SHP77 treated with DMSO at 0.1 percent for 48 hours (cell line): ENCODE data around the gene LYST.
"Not testable (repeated sequence)": the region's sequence is repeated elsewhere in the genome, so short reads cannot be mapped to it uniquely, and the experiment has no call there.

Experiments
- DNase-seq: peaks from one replicate; lab custom pipeline; 2025; lab: John Stamatoyannopoulos, UW

LYST gene

DNA sequence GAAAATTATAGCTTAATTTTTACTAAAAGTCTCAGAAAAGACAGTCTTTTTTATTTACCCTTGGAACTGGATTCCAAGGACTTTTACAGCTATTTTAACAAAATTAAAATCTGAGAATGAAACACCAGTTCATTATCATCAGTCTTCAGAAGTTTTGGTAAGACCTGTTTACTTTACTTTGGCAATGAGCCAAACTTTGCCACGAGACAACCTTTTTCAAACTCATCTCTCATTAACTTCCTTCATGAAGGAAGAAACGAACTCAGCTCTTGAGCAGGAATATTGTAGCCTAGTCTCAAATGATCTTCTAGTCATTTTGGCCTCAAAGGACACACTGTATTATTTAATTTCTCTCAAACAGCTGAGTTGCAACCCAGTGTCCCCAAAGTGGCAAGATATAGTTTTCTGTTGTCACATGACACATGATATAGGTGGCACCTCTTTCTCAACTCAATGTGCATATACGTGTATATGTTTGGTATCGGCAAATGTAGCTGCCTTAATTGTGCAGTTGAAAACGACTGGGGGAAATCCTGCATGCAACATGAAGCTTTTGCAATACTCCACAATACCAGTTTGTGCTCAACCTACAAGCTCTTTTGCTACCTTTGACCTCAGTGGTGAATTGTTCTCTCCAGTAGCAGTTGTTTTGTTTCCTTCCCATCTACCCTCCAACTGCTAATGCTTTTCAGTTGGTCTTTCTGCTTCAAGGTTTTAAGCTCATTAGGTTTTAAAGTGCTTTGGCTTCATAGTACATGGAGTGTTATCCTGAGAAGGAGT, 208.8 kb downstream of the LYST start:
- DNase-seq = no peak

DNA sequence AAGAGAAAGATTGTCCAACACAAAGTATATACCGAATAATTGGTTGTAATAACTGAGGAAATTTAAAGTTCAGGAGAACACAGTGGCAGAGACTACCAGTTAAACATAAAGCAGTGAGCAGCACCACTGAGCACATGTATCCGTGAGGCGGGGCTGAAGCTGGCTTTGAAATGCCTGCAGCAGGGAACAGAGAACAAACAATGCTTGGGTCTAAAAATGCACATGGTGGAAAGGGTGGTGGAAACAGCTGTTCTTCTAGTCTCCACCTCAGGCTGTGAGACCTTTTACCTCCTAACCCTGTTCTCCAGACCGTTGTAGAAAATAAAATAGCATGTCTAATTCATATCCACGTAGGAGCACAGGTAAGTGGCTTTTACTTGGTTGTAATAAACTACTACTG, 209.4 kb downstream of the LYST start:
- DNase-seq = no peak

DNA sequence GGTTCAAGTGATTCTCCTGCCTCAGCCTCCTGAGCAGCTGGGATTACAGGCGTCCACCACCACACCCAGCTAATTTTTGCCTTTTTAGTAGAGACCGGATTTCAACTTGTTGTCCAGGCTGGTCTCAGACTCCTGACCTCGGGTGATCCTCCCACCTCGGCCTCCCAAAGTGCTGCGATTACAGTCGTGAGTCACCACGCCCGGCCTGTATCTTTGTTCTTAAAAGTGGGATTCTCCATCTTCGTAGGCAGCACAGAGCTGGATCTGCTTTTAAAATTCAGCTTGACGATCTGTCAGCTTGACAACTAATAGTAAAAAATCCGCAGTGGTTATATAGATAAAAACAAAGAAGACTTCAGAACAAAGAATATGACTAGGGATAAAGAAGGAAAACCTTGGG, 214.3 kb downstream of the LYST start:
- DNase-seq = no peak

DNA sequence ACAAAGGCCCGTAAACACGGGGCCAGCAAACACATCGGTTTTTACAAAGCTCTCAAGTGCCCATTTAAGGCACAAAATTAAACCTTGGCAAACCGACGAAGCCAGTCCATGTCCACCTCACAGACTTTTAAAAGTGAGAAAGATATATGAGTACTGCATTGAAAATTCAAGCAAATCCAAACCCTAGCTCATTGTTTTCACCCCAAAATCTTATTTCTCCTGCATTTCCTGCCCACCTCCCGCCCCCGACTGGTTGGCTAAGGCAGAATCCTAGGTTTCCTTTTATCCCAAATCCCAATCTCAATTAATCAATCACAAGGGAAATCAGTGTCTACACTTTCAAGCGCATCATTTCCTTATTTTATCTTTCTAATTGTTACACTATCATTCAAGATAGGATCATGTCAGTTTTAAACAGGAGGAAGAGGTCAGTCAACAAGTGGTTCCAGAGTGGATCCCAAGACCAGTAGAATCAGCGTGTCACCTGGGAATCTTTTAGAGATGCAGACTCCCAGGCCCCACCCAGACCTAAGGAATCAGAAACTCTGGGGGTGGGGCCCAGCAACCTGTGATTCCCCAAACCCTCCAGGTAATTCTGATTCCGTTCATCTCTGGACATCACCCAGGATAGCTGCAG, 215.4 kb downstream of the LYST start:
- DNase-seq = no peak

DNA sequence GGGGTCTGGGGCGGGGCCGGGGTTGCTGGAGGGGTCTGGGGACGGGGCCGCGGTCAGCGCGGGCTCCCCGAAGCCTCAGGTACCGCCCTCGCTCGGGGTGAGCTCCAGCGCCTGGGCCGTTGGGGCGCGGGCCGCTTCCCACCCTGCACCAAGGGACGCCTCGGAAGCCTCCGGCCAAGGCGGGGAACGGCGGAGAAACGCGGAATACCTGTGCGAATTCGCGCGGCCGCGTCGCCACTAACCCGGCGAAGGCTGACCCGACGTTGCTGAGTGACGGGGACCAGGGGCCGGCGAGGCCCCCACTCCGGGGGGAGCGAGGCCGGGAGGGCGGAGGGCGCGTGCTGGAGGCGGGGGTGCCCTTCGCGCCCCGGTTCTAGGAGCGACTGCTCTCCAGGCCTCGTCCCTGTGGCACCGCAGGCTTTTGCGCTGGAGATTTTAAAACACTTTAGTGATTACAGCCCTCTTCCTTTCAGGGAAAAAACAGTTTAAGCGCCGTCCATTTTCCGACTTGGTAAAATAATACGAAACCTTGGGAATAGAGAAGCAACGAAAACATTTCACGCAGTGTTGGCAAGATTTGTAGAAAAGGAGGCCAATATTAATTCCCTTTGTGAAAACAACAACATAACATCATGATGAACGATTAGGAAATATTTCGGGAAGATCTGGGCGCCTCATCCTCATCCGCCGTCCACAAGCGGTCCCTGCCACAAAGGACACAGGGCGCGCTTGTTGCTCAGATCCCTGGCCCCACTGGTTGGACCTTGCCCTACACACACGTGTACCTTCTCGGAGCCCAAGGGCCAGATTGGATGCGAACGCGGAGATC, 216.2 kb downstream of the LYST start:
- peak; percentile 21 for DNase-seq

DNA sequence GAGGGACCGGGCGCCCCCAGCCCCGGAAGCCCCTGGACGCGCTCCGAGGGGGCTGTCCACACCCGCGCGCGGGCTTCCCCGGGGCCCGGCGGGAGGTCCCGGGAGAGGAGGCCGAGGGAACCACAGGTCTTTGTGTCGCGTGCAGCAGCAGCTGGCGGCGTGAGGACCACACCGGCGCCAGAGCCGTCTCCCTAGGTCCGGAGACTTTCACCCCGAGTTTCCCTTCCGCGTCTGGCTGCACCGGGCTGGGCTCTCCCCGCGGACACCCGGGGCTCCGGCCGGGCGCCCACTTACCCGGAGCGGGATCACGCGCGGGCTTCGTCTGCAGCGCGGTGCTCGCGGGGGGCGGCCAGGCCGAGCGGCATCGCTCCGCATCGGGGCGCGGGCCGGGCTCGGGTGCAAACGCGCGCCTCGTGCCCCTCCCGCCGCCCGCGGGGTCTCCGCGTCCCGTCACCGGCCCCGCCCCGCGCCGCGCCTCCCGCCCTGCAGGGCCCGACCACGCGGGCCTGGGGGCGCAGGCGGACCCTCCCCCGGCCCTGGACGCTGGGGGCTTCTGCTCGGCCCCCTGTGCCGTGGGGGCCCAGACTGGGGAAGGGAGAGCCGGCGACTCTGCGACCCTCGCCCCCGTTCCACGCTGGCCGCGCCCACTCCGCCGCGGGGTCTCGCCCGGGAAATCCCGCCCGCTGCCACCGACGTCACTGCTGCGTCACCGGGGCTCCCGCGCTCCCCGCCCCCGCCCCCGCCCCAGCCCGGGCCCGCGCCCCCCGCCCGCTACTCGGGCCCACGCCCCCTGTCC, 217.1 kb downstream of the LYST start, which contains the start of gene GNG4:
Gene GNG4, minus strand, starts transcription at position 417 of the 796 bp plus-strand sequence. CDS start 65,946 bp downstream, outside the sequence.
- no peak for DNase-seq

DNA sequence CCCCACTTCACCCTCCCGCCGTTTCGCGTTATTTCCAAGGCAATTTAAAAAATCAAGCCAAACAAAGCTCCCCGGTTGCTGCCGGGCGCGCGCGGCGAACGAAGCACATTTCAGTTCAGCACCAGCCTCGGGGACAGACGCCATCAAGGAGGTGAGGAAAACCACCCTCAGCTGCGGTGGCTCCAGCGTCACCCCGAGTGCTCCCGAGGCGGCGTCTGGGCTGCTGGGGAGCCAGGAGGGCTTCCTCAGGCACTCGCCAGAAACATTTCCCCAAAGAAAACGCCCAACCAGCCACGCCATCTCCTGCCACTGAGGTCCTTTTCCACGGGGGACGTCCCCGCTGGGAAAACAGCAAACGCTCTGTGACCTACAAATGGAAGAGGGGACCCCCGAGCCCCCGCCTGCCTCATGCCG, 217.7 kb downstream of the LYST start:
- no peak for DNase-seq

DNA sequence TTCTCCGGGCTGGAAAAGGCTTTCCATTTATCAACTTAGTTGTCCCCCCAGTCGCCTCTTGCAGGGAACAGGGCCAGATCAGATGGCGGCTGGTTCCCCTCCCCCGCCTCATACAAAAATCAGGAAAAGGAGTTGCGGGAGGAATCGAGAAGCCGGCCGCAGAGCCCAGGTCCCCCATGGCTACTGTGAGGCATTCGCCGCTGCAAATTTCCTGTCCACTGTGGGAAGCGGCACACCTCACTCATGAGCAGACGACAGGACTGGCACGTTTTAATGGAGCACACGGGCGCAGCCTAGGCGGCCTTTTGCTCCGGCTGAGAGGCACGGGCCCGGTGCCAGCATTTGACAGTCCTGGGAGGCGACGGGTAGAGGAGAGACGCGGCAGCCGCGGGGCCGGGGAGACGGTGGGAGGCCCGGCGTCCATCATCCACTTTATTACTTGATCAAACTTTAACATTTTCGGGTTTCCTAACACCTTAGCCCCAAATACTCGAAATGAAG, 218.2 kb downstream of the LYST start:
- peak; percentile 72 for DNase-seq

DNA sequence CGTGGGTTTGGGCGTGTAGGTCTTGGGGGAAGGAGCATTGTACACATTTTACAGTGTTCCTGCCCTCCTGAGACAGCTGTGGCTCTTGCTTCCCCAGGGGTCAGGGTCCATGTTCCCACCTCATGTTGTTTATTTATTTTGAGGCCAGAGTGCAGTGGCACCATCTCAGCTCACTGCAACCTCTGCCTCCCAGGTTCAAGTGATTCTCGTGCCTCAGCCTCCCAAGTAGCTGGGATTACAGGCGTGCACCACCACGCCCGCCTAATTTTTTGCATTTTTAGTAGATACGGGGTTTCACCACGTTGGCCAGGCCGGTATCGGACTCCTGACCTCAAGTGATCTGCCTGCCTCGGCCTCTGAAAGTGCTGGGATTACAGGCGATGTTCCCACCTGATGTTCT, 219.2 kb downstream of the LYST start:
- not testable (repeated sequence) for DNase-seq

DNA sequence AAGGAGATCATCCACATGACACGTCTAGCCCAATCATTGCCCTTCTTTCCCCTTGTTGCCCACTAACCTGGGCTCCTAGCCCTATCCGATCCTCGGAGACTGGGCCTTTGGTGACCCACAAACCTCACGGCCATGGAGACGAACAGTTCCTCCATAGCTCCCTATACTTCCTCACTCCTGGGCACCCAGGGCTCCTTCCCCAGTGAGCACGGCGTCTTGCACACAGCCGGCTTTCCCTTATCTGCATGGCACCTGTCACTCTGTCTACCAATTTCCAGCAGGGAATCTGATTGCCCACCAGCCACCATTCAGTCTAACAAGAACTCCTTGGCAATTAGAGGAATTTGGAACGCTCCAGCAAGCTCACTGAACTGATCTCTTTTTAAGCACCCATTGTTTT, 220.2 kb downstream of the LYST start:
- DNase-seq = no peak

DNA sequence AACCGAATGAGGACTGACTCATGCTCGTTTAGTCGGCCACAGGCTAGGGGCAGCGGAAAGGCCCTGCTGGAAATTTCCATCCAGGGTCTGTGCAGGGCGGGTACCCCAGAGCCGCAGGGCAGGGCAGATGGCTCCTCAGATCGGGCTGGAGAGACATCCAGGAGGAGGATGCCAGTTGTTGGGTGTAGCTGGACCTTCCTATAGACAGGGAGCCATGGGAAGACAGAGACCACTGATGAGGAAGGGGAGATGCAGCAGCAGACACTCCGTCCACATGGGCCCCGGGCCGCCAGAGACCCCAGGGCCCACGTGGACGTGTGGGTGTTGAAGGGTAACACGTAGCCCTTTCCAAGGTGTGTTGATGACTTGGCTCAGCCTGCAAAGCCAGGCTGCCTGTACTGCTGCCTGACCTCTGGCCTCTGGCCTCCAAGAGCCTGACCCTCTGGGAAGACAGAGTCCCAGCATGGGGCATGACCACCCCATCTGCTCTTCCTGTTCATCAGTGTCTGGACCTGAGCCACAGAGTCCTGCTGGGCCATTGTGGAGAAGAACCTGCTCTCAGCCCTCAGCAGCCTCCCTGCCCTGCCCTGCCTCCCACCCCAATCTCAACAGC, 221.9 kb downstream of the LYST start:
- DNase-seq = no peak

DNA sequence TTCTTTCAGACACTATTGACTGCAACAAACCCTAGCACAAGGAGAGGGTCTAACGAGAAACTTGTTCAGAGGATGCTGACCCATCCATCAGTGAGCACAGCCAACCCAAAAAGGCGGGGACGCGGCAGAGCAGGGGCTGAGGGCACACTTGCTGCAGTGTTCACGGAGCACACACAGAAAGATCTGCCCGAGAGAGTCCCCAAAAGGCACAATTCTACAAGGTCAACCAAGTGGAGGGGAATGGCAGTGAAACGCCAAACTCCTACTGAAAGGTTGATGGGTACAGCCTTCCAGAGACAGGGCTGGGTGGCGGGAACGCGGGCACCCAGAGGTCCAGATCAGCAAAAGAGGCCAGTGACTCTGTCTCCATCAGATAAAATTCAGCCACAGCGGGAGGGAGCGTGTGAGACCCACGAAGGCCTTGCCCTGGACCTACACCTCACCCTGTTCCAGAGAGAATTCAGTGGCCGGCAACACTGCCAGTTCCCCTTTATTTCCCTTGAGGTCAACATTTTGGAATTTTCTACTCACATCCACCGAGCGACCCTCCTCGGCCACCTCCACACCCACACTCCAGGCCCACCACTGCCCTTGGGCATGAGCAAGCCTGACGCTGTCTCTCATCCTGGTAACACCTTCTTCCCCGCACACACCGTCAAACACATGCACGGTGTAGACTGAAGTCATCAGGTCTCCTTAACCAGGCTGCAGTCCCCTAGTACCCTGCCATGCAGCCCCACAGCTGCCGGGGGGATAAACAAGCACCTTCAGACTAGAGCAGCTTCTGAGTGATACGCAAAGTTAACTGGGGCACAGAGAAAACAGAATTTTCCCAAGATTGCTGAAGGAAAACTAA, 222.6 kb downstream of the LYST start:
- no peak for DNase-seq

DNA sequence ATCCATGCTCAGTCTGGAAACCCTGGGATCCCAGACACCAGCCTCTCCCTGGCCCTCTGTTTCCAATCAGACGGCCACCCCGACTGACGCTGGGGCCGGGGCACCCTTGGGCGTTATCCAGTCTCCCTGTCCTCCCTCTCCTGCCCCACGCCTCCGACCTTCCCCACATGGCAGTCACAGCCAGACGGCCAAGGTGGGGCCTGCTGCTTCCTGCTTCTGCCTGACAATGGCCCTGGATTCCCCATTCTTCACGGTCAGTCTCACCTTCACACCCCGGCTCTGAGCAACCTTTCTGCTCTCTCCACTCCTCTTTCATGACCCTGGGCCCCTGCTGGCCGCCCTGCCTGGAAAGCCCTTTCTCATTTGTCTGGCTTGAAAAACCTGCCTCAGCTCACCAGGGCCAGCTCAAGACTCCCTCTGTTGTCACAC, 223.7 kb downstream of the LYST start:
- no peak for DNase-seq

DNA sequence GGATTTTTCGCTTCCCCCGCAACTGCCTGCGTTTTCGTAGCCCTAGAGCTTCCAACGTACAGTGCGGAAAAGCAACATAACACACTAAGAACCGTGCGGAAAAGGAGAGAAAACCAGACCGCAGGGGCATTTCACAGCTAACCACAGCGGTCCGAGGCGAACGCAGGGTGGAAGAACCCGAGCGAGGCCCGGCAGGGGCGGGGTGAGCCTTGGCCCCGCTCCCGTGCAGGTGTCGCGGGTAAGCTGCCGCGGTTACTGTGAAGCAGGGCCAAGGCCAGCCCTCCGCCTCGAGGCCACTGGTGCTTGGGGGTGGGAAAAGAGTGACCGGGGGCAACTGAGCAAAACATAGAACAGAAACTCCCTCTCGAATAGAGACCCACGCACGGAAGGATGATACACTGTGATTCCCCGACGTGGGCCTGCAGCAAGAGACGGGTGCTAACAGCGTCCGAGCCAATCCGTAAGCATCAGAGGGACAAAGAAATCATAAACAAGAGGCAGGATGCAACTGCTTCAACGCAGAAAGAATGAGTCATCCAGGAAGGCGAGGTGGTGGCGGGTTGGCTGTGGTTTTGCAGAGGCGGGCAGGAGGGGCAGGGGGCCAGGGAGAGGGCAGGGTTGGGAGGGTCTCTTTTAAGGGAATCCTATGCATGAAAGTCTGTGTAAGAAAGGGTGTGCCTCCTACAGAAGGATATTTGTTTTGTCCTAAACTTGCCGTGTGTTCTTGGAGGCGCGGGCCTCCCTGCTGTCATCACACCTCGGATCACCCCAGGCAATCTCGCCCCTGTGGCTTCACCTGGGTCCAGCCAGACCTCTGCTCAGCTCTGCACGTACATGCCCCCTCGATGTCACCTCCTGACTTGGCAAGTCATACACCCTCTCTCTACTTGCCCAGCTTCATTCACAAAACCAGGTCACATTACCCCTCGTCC, 224.4 kb downstream of the LYST start:
- peak; percentile 87 for DNase-seq

DNA sequence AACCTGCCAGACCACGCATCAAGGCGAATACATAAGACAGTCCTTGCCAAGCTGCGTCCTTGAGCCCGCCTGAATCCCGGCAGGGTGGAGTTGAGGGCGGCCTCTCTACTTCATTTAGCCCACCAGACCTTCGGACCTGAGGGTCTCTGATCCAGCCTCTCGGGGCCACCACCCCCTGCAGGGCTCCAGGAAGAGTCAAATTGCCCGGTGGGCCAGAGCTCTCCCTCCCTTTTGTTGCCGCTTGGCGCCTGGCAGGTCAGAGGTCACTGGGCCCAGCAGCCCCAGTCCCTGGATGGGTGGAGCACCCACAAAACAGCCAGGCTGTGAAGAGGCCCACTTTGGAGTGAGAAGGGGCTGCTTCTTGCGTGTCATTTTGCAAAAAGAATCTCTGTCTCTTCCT, 226.1 kb downstream of the LYST start:
- DNase-seq = no peak

DNA sequence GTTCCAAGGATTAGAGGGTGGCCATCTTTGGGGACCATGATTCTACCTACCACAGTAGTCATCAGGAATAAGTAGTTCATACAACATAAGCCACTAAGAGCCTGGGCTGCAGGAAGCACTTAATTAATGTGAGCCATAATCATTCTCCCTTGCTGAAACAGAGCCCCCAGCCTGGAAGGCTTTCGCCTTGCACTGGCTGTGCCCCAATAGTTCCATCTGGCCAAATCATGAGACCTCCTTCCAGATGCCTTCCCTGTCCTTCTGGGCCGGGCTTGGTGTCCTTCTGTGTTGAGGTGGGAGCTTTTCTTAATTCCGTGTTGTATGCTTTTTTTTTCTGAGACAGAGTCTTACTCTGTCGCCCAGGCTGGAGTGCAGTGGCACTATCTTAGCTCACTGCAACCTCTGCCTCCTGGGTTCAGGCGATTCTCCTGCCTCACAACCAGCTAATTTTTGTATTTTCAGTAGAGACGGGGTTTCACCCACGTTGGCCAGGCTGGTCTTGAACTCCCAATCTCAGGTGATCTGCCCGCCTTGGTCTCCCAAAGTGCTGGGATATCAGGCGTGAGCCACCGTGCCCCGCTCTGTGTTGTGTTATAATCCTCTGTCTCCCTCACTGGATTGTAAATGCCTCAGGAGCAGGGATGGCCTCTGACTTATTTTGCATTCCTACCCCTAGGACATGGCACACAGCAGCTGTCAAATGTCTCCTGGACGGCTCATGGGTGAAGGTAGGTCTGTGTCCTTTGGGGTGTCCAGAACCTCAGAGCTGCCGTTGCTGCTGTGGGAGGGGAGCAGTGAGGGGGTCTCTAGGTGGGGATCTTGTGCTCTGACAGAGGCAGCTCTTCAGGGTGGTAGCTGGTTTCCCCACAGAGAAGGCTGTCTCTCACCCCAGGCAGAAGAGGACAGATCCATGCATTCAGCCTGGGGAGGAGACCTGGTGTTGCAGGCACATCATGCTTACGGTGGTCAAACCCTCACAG, 227.2 kb downstream of the LYST start:
- DNase-seq = no peak

DNA sequence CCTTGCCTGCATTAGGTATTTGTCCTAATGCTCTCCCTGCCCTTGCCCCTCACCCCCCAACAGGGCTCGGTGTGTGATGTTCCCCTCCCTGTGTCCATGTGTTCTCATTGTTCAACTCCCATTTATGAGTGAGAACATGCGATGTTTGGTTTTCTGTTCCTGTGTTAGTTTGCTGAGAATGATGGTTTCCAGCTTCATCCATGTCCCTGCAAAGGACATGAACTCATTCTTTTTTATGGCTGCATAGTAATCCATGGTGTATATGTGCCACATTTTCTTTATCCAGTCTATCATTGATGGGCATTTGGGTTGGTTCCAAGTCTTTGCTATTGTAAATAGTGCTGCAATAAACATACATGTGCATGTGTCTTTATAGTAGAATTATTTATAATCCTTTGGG, 228.1 kb downstream of the LYST start:
- DNase-seq = not testable (repeated sequence)
